Embryonic facial prominence (tissue), 1 donor: ENCODE measurements around the gene YIPF7.
A peak's percentile ranks its signal among the peaks of the same experiment; 100 is the strongest.

ENCODE experiments used
- DNase-seq: peaks from one replicate; pipeline ENCODE4 v3.0.0-alpha.2; 2016; ENCODE audit errors: extremely low spot score

The YIPF7 gene

GRCh38 chr4:44651425-44651824, at the start of gene YIPF7:
Gene YIPF7 (minus strand): TSS chr4:44651625. CDS start chr4:44650100, 1,525 bp downstream.
- no peak for DNase-seq

GRCh38 chr4:44701037-44701436, 49.6 kb upstream of the YIPF7 start:
- no peak for DNase-seq

DNA sequence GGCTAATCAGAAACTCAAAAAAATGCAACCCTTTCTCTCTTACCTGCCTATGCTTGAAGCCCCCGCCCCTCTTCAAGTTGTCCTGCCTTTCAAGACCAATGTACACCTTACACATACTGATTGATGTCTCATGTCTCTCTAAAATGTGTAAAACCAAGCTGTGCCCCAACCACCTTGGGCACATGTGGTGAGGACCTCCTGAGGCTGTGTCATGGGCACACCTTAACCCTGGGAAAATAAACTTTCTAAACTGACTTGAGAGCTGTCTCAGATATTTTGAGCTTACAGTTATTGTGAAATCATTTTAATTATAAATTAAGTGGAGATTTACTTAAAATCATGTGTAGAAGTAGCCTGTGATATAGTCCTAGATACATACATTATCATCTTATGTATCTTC, 49.0 kb upstream of the YIPF7 start:
- DNase-seq: no peak

GRCh38 chr4:44684648-44685047, 33.2 kb upstream of the YIPF7 start:
- no peak for DNase-seq

- DNase-seq: no peak
Observed at GRCh38 chr4:44679060-44679459, 27.6 kb upstream of the YIPF7 start.

DNA sequence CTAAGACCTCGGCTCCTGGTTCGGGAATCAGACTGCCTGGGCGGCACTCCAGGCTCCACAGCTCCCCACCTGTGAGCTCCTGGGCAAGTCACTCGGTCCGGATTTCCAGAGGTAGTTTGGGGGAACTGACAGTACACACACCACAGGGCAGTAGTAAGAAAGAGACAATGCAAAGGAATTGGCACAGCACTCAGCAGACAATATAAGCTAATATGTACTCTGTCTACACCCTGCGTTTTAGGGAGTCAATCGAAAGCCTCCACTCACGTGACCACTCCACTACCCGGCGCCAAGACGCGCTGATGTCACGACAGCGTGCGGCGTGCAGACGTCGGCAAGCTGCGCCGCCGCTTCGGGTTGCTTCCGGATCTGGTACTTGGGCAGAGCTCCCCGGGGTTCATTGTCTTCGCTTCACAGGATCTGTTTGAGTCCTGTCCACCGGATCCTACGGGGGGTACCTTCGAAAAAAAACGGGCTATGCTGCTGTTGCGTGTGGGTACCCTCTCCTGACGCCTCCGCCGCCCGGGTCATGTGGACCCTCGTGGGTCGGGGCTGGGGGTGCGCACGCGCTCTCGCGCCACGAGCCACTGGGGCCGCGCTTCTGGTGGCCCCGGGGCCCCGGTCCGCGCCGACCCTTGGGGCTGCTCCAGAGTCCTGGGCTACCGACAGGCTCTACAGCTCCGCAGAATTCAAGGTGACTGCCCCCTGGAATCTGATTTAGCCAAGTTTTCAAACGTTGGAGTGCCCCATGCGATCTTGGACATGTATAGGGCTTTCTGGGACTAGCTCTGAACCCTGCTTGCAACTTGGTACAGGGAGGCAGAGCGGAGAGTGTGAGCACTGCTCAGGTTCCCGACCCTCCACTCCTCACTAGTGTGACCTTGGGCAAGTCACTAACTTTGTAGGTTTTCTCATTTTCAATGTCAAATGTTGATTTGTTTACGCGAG, 26.9 kb upstream of the YIPF7 start, which contains the start of gene GUF1:
TSS of gene GUF1 (plus strand) at position 327 of the 948 bp plus-strand sequence. CDS start at position 530, 203 bp downstream.
- peak; percentile 80 for DNase-seq

DNA sequence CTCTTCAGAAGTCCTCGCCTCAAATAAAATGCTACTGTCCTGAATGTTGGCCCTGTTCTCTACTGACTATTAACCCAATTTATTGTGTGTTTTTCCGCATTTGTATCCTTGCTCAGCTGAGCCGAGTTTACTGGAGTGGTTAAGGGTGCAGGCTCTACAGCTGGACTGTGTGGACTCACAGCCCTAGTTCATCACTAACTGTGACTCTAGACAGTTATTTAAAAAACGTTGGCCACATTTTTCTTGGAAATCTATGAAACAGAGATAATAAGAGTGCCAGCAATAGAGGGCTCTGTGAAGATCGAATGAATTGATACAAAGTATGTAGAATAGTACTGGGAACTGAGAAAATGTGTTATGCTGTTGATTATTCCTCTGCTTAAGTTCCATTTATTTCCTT, 23.9 kb upstream of the YIPF7 start:
- DNase-seq: no peak

- no peak for DNase-seq
Observed at GRCh38 chr4:44674471-44674870, 23.0 kb upstream of the YIPF7 start.

DNA sequence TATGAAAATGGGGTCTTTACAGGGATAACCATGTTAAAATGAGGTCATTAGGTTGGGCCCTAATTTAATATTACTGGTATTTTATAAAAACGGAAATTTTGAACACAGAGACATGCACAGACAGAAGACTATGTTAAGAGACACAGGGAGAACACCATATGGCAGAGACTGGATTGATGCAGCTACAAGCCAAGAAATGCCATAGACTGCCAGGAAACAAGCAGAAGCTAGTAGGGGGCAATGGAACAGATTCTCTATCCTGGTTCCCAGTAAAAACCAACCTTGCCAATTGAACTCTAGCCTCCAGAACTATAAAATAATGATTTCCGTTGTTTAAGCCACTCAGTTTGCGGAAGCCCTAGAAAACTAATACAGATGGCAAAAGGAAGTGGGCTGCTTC, 20.2 kb upstream of the YIPF7 start:
- DNase-seq: no peak

DNA sequence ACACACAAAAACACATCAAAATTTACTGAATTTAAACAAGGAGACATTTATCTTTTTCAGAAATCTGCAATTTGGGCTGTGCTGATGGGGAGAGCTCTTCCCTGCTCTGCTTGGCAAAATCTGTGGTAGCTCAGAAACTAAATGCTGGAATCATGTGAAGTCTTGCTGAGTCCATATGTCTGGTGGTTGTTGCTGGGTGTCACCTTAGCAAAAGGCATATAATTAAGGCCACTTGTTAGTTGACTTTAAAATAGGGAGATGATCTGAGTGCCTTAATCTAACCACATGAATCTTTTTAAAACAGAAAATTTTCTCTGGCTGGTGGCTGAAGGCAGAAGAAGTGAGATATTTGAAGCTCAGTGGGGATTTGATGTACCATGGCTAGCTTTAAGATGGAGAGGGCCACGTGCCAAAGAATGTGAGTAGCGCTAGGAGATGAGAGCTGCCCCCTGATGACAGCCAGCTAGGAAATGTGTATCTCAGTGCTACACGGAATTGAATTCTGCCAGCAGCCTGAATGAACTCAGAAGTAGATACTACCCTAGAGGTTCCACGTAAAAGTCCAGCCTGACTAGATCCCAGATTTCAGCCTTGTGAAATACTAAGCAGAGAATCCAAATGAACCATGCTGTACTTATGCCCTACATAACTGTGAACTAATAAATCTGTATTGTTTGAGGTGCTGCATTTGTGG, 19.2 kb upstream of the YIPF7 start:
- DNase-seq: no peak

DNA sequence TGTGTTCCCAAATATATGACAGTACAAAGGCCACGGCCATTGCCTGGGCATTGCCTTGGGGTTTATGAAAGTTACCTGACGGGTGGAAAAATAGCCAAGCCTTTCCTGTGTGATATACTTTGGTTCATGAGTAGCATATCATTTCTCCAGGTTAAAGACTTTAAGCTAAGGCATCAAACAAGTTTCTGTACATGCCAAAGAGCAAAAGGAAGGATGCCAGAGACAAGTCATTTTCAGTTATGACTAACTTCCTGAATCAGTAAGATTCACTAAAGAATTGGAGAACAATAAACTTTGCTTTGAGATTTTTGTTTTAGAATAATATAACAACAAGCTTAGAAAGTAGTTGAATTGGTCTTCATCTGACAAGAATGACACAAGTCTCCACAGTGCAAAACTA, 17.1 kb upstream of the YIPF7 start:
- DNase-seq: no peak

GRCh38 chr4:44663539-44664263, 12.3 kb upstream of the YIPF7 start:
- no peak for DNase-seq

DNA sequence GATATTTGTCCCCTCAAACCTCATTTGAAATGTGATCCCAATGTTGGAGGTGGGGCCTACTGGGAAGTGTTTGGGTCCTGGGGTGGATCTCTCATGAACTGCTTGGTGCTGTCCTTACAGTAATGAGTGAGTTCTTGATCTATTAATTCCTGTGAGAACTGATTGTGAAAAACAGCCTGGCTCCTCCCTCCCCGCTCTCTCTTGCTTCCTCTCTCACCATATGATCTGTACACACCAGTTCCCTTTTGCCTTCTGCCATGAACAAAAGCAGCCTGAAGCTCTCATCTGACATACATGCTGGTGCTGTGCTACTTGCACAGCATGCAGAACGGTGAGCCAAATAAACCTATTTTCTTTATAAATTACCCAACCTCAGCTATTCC, 11.2 kb upstream of the YIPF7 start:
- no peak for DNase-seq

DNA sequence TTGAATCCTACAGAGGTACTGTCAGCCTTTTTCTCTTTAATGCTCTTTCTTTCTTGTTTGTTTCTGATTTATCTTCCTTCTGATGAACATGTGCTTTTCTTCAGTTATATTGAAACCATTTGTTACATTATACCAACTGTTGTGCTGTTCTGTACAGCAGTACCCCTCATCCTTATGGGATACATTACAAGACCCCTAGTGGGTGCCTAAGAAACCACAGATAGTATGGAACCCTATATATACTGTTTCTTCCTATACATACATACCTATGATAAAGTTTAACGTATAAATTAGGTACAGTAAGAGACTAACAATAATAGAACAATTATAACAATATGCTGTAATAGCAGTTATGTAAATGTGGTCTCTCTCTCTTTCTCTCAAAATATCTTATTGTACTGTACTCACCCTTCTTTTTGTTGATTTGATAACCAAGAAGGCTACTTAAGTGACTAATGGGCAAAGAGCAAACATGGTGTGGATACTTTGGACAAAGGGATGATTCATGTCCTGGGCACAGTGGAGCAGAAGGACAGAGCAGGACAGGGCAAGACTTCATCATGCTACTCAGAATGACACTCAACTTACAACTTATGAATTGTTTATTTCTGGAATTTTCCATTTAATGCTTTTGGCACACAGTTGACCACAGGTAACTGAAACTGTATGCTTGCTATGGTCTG, 10.7 kb upstream of the YIPF7 start:
- DNase-seq: no peak

- DNase-seq: no peak
Observed at GRCh38 chr4:44660396-44660795, 9.0 kb upstream of the YIPF7 start.

- DNase-seq: no peak
Observed at GRCh38 chr4:44652002-44652401, 577 bp upstream of the YIPF7 start.

- no peak for DNase-seq
Observed at GRCh38 chr4:44646151-44646550, 5.3 kb downstream of the YIPF7 start.

DNA sequence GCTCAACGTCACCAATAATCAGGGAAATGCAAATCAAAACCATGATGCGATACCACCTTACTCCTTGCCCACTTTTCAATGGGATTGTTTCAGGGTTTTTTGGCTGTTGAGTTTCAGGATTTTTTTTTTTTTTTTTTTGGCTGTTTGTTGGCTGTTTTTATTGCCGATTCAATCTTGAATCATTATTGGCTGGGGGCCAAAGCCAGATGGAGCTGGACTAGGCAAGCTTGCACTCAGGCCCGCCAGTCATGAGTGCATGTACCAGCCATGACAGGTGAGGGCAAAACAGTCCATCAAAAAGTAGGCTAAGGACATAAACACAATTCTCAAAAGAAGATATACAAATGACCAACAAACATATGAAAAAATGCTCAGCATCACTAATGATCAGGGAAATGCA, 13.3 kb downstream of the YIPF7 start:
- DNase-seq: no peak

GRCh38 chr4:44632733-44633132, 18.7 kb downstream of the YIPF7 start:
- no peak for DNase-seq

GRCh38 chr4:44632089-44632488, 19.3 kb downstream of the YIPF7 start:
- DNase-seq: peak; percentile 10

DNA sequence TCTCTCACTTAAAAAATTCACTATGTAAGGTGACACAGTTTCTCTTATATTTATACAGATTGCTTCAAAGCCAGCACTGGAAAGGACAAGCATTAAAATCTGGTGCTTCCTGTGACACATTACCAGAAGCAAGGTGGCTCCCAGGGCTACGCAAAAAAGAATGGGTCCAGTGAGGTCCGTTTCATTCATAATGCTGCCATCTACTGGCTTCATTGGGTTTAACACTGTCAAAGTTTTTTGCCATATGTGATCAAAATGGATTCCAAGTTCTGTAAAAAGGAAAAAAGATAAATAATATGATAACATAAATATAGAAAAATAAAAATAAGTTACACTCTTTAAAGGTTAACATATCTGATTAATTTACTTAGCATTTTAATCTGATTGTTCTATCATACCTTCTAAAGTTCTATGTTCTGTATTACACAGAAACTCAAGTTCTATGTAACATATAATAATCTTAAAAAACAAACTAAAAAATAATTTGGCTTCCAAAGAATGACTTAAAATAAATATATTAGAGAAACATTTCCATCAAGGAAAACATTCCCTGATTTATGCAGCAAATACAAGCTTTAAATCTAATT, 22.1 kb downstream of the YIPF7 start:
- no peak for DNase-seq
